NK-92 treated with Interleukin-12 subunit alpha and Interleukin-12 subunit beta, amount 100 ng/mL, for 24 hours (cell line): ENCODE measurements around the gene RNF149.
A peak's percentile ranks its signal among the peaks of the same experiment; 100 is the strongest.
"Not testable (repeated sequence)": the region's sequence is repeated elsewhere in the genome, so short reads cannot be mapped to it uniquely, and the experiment has no call there.

Experiments
- DNase-seq: peaks from one replicate; lab custom pipeline; 2025; lab: John Stamatoyannopoulos, UW

Gene RNF149

DNA sequence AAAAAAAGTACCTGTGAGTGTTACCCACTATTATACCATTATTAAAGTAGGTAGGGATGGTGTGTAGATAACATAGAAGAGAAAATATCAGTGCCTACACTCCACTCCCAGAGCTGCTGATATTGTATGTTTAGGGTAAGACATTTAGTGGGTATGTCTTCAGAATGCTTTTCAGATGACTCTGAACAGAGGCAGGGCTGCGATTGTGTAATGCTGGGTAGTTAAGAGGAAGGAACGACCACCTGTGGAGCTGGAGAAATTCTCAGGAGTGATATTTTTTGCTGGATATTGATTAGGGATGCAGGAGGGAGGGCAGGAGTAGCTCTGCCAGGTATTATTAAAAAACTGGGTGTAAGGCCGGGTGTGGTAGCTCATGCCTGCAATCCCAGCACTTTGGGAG lies 53.0 kb downstream of the RNF149 start:
- DNase-seq, result no peak

DNA sequence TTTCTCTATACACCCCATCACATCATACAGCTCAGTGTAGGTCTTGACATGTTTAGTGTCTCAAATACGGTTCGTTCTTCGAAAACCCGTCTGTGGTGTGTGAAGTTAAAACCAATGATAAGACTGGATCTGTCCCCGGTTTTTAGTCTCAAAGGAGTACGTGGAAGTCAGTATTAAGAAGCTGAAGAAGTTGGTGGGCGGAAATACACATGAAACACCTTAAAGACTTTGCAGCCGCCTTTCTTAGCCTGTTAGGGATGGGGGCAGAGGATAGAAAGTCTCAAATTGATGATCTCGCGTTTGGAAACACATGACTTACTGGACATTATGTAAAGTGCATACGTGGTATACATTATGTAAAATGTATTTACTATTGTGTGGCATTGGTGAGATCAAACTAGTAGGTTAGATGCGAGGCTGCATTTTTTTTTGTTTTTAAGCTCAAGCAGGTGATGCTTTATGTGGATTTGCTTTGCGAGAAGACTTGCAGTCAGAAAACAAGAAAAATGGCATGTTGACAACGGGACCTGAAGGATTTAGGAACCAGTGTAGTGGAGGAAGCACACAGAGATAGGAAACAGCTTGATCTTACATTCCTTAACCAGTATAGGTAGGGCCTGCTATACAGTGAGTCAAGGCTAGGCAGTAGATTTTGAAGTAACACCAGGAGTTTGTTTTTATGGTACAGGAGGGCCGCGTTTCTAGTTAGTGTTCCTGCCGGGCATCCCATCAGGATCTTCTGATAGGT lies 54.6 kb downstream of the RNF149 start:
- DNase-seq, result no peak

DNA sequence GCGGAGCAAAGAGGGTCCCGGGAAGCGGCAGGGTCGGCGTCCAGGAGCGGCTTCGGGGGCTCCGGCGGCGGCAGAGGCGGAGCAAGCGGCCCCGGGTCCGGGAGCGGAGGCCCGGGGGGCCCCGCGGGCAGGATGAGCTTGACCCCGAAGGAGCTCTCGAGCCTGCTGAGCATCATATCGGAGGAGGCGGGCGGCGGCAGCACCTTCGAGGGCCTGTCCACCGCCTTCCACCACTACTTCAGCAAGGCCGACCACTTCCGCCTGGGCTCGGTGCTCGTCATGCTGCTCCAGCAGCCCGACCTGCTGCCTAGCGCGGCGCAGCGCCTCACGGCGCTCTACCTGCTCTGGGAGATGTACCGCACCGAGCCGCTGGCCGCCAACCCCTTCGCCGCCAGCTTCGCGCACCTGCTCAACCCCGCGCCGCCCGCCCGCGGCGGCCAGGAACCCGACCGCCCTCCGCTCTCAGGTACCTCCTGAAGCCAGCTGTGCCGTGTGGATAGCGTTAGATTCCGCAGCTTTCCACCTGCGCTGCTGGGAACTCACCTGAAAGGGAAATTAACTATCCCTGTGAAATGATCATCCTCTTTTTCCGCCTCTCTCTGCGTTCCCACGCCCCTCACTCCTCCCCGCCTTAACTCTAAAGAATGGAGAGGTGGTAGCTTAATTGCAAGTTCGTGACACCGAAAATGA lies 55.3 kb downstream of the RNF149 start:
- peak; percentile 75 for DNase-seq

DNA sequence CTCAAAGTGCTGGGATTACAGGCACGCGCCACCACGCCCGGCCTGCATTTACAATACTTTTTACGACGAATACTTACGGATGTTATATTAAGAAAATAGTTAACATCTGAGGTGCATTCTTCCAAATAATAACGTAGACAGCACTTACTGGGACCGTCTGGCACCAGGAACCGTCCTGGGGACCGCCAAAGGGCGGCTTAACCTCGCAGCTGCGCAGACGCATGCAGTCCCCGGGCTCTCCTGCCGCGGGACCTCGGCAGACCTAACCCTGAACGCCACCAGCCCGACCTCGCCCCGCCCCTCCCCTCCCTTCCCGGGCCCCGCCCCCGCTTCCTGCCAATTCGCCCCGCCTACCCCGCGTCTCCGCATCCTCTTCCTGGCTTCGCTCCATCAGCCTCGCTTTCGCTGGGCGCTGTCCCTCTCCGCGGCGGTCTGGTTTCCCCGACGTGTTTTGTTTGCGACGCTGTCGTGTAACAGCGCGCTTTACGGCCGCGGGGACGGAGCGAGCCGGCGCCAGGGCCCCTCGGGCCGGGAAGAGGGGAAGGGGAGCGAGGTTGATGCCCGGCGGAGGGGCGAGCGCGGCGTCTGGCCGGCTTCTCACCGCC lies 56.0 kb downstream of the RNF149 start, which contains the start of gene CNOT11:
CNOT11 (plus strand) TSS at position 479 of the 605 bp plus-strand sequence; CDS start at position 558, 79 bp downstream.
- peak; percentile 98 for DNase-seq

DNA sequence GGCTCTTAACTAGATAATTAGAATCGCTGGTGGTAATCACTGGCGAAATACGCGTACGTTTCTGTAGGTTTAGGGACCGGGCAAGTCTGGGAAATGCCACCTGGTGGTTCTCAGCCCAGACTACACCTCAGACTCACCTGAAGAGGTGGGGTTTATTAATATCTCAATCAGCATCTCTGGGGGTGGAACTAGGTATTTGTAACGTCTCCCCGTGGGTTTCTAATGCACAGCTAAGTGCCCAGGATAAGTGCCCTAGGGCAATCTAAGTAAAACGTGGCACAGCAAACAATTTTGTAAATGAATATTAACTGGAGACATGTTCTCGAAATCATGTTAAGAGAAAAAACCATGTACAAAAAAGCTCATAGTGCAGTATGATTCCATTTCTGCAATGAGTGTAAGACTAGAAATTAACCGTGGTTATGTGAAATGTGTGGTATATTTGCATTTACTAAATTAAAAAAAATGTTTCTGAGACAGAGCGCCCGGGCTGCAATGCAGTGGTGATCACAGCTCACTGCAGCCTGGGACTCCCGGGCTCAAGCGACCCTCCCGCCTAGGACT lies 56.6 kb downstream of the RNF149 start:
- DNase-seq, result no peak

DNA sequence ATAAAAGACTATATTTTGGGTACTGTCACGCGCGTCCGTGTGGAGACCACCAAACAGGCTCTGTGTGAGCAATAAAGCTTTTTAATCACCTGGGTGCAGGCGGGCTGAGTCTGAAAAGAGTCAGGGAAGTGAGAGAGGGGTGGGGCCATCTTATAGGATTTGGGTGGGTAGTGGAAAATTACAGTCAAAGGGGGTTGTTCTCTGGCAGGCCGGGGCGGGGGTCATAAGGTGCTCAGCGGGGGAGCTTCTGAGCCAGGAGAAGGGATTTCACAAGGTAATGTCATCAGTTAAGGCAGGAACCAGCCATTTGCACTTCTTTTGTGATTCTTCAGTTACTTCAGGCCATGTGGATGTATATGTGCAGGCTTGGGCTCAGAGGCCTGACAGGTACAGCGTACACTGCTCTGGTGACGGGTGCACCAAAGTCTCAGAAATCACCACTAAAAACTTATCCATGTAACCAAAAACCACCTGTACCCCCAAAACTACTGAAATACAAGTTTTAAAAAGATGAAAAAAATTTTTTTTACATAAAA lies 57.2 kb downstream of the RNF149 start:
- not testable (repeated sequence) for DNase-seq

DNA sequence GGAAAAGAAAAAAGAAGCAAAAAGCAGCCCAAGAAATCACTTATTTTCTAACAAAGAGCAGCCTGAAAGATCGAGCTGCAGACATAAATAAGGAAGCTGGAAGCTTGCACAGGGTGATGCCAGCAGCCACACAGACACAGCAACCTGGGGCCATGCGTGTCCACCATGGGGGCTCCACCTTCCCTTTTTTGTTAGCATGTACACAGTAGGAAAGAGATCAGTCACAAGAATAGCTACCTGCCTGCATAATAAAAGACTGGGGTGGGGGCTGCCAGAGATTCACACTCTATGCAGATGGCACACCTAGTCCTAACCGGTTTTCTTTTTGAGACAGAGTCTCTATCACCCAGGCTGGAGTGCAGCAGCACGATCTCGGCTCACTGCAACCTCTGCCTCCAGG lies 58.7 kb downstream of the RNF149 start:
- DNase-seq, result no peak

DNA sequence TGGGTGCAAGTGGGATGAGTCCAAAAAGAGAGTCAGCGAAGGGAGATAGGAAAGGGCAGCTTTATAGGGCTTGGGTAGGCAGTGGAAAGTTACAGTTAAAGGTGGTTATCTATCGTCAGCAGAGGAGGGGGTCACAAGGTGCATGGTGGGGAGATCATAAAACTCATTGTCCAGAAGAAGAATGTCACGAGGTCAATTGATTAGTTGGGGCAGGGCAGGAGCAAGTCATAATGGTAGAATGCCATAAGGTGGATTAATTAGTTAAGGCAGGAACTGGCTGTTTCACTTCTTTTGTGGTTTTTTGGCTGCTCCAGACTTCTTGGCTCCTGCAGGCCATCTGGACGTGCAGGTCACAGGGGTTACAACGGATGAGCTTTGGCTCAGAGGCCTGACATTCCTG lies 59.7 kb downstream of the RNF149 start:
- not testable (repeated sequence) for DNase-seq

DNA sequence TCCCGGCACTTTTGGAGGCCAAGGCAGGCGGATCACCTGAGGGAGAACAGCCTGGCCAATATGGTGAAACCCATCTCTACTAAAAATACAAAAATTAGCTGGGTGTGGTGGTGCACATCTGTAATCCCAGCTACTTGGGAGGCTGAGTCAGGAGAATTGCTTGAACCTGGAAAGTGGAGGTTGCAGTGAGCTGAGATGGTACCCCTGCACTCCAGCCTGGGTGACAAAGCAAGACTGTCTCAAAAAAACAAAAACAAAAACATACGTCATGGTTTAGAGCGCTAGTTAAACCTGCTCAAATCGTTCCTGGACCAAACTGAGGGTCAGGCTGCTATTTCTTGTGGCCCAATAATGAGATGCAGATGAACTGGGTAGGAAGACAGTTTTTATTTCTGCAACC lies 63.0 kb downstream of the RNF149 start:
- DNase-seq, result not testable (repeated sequence)

DNA sequence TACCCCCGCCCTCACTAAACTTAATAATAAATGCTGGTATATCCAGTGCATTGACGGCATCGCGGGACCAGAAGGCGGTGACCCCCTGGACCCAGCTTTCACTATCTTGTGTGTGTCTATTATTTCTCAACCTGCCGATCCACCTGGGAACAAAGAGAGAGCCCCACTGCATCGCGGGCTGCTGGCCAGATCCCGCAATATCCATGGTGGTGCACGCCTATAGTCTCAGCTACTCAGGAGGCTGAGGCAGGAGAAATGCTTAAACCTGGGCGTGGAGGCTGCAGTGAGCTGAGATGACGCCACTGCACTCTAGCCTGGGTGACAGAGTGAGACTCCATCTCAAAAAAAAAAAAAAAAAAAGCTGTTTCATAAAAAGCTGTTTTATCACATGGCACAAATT lies 63.6 kb downstream of the RNF149 start:
- not testable (repeated sequence) for DNase-seq

DNA sequence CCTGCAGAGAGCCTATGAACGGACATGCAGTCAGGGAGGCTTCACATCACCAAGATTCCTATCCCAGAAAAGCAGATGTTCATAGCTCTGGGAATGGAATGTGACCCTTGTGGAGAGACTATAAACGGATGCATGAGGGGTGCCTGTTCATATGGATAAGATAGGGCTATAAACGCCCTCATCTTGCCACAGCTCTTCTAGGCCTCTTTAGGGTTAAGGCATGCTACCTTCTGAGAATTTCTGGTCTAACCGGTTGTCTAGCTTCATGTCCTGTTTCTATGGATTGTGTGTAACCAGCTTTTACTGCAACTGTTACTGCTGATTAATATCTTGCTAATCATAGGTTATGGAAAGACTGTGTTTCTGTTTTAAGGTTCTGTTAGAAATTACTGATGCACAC lies 64.1 kb downstream of the RNF149 start:
- DNase-seq, result not testable (repeated sequence)

DNA sequence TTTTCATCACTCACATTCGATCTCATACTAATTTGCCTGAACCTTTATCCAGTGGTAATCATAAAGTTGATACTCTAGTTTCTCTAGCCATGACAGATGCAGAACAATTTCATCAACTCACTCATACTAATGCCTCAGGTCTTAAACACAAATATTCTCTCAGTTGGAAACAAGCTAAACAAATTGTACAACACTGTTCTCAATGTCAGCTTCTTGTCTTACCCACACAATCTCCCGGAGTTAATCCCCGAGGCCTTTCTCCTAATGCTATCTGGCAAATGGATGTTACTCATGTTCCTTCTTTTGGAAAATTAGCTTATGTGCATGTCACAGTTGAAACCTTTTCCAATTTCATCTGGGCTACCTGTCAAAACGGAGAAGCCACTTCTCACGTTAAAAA lies 67.3 kb downstream of the RNF149 start:
- no peak for DNase-seq

DNA sequence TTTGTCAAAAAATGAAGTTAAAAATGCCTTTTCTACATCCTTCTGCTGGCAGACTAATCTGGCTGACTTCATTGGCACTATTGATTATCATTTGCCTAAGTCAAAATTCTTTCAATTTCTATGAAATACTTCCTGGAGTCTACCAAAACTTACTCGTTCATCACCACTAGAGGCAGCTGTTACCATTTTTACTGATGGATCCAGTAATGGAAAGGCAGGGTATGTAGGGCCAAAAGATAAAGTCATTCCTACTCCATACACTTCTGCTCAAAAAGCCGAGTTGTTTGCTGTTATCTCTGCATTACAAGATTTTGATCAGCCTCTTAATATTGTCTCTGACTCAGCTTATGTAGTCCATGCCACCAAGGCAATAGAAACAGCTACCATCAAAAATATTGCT lies 67.8 kb downstream of the RNF149 start:
- DNase-seq, result not testable (repeated sequence)

DNA sequence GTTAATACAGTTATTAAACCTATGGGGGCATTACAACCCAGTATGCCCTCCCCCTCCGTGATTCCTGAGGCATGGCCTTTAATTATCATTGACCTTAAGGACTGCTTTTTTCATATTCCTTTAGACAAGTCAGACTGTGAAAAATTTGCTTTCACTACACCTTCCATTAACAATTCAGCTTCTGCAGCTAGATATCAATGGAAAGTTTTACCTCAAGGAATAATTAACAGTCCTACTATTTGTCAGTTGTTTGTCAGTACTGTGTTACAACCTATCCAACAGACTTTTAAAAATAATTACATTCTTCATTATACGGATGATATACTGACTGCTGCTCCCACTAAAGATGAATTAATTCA lies 68.8 kb downstream of the RNF149 start:
- DNase-seq, result not testable (repeated sequence)

DNA sequence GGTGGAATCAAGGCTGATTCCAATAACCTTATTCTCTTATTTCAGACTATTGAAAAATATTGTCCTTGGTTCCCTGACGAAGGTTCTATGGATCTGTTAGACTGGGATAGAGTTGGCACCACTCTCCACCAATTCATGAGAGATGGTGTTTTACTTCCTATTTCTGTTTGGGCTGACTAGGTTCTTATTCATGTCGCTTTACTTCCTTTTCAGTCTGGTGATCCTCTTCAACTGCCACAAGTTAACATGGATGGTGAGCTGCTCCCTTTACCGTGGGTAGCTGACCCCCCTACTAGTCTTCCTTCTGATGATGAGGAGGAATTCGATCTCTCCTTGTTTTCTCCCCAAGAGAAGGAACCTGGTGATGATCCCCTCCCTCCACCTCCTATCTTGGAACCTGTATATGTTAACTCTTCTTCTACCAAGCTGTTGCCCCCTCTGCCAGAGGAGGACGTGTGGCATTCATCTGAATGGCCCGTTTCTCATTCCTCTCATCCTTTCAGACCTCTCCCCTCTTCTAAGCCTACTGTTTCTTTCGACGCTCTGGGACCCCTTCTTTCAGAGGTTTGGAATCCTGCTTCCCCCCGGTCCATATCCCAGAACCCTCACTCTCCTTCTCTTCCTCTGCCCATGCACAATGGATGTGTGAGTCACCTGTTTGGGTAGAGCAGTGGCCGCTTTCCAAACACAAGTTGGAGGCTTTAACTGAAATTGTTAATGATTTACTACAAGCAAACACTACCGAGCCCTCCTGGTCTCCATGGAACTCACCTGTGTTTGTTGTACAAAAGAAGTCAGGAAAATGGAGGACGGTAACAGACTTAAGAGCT lies 69.4 kb downstream of the RNF149 start:
- no peak for DNase-seq

DNA sequence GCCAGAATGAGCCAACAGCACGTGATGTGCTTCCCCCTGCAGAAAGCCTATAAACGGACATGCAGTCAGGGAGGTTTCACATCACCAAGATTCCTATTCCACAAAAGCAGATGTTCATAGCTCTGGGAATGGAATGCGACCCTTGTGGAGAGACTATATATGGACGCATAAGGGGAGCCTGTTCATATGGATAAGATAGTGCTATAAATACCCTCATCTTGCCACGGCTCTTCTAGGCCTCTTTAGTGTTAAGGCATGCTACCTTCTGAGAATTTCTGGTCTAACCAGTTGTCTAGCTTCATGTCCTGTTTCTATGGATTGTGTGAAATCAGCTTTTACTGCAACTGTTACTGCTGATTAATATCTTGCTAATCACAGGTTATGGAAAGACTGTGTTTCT lies 70.6 kb downstream of the RNF149 start:
- DNase-seq, result not testable (repeated sequence)

DNA sequence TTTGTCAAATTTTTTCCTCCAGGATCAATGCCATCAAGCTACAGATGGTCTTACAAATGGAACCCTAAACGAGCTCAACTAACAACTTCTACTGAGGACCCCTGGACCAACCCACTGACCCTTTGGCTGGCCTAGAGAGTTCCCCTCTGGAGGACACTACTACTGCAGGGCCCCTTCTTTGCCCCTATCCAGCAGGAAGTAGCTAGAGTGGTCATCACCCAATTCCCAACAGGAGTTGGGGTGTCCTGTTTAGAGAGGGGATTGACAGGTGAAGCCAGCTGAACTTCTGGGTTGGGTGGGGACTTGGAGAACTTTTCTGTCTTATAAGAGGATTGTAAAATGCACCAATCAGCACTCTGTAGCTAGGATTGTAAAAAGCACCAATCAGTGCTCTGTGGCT lies 72.5 kb downstream of the RNF149 start:
- not testable (repeated sequence) for DNase-seq

DNA sequence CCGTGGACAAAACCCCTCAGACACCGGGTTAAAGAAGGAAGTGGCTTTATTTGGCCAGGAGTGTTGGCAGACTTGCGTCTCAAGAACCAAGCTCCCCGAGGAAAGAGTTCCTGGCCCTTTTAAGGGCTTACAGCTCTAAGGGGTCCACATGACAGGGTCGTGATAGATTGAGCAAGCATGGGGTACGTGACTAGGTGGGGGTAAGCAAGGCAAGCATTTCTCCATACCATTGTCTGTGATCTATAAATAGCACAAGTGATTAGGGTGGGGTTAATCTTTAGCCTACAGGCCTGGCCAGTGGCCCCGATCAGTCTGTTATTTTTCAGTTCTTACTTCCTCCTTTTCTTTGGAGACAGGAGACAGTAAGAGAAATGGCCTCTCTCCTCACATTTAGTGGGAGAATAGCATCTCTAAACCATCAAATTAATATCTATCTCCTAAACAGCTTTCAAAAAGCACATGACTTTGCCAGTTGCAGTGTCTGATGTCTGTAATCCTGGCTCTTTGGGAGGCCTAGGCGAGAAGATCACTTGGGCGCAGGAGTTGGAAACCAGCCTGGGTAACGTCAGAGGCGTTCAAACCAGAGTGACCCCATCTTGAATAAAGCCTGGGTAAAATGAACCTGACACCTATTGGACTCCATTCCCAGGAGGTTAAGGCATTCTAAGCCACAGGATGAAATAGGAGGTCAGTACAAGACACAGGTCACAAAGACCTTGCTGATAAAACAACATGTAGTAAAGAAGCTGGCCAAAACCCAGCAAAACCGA lies 74.1 kb downstream of the RNF149 start:
- no peak for DNase-seq

DNA sequence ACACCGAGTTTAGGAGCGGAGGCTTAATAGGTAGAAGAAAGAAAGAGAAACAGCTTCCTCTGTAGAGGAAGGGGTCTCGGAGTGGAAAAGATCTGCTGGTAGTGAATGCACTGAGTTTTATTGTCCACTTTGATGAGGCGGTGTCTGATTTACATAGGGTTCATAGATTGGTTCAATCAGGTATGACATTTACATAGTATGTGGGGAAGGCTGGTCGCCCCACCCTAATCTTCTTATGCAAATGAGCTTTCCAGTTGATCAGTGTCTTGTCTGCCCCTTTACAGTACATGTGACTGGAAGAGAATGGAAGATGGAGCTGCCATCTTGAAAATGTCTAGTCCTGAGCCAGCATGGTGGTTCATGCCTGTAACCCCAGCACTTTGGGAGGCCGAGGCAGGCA lies 75.7 kb downstream of the RNF149 start:
- no peak for DNase-seq

DNA sequence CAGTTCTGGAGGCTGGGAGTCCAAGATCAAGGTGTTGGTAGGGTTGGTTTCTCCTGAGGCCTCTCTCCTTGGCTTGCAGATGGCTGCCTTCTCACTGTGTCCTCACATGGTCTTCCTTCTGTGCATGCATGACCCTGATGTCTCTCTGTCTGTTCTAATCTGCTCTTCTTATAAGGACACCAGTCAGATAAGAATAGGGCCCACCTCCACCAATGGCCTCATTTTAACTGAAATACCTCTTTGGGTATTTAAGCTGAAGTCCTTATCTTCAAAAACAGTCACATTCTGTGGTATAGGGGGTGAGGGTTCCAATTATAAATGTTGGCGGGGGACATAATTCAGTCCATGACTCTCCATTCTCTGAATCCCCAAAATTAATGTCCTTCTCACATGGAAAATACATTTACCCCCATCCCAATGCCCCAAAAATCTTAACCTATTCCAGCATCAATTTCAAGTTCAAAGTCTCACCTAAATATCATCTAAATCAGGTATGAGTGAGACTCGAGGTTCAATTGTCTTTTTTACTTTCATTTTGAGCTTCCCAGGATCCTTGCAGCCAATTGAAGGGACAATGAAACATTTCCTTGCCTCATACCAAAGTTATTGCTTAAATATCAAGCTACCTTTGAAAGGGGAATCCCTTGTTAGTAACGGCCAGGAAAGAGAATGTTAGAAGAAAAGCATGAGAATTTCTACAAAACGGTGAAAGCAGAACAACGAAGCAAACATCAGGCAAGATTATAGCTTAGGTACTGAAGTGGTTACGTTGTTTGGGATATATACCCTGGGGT lies 76.4 kb downstream of the RNF149 start:
- no peak for DNase-seq
